GM12872 (cell line): ENCODE results near the gene OR5K3.

ENCODE experiments used
- TF ChIP-seq, protein P1 (sequence below): IDR thresholded peaks from 3 replicates; pipeline ENCODE4 v1.5.1; 2011; ENCODE audit warnings: low read depth, mild to moderate bottlenecking, low read length, moderate library complexity; ENCODE audit not compliant: insufficient read depth

OR5K3 gene

DNA sequence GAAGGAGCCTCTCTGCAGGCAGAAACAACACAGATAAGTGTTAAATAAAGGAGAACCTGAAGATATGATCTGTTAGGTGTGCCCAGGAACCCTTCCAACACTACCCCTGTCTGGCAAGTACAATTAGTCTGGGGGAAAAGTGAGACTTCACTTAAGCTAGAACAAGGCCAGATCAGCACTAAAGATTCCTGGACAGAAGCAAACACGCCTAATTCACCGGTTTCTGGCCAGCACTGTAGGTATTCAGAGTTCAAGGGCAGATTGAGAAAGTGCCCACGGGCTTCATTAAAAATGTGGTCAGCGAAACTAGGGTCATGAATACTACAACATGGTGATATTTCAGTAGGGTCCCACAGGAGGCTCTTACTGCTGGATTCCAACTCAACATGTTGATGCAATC, 43.9 kb downstream of the OR5K3 start:
- TF ChIP-seq, protein P1, sequence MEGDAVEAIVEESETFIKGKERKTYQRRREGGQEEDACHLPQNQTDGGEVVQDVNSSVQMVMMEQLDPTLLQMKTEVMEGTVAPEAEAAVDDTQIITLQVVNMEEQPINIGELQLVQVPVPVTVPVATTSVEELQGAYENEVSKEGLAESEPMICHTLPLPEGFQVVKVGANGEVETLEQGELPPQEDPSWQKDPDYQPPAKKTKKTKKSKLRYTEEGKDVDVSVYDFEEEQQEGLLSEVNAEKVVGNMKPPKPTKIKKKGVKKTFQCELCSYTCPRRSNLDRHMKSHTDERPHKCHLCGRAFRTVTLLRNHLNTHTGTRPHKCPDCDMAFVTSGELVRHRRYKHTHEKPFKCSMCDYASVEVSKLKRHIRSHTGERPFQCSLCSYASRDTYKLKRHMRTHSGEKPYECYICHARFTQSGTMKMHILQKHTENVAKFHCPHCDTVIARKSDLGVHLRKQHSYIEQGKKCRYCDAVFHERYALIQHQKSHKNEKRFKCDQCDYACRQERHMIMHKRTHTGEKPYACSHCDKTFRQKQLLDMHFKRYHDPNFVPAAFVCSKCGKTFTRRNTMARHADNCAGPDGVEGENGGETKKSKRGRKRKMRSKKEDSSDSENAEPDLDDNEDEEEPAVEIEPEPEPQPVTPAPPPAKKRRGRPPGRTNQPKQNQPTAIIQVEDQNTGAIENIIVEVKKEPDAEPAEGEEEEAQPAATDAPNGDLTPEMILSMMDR, result no peak

DNA sequence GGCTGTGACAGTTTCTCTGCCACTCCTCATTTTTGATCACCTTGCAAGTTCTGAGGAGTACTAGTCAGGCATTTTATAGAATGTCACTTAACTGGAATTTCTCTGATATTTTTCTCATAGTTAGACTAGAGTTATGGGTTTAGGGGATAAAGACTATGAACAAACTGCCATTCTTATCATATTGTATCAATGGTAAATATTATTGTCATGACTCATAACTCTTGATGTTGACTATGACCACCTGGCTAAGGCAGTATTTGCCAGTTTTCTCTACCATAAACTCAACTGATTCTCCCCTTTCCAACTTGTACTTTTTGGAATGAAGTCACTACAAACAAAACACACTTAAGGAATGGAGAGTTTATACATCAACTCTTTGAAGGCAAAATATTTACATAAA, 49.8 kb downstream of the OR5K3 start:
- TF ChIP-seq, protein P1, result no peak
